Common myeloid progenitor, CD34-positive (primary cell): Measurements from ENCODE around the gene GFM2.
"Not testable (repeated sequence)": the region's sequence is repeated elsewhere in the genome, so short reads cannot be mapped to it uniquely, and the experiment has no call there.

Source experiments
- CTCF ChIA-PET: fragments of 350-600 bp; sonication (Branson Sonifier 250); formaldehyde crosslinking; loops from one replicate; lab custom pipeline; 2021; ENCODE audit warnings: antibody characterized with exemption; lab: Charles Lee
- POLR2A ChIA-PET: fragments of 350-600 bp; sonication (Branson Sonifier 250); formaldehyde crosslinking; loops from one replicate; lab custom pipeline; 2021; ENCODE audit warnings: antibody characterized with exemption; lab: Charles Lee
- DNase-seq, 3 donors: peaks; one replicate each; pipeline versions ENCODE4 v3.0.0 to v3.0.0-alpha.2; 2013
- H3K27ac ChIP-seq, 2 experiments: 1 replicate in 1 of 2; 2 replicates in 1 of 2; pipeline ENCODE4 v1.7.0; 2013; ENCODE audit warnings: inconsistent platforms in 2 of 2, low read length in 2 of 2, mild to moderate bottlenecking in 2 of 2, low read depth in 1 of 2, moderate library complexity in 1 of 2; ENCODE audit not compliant: severe bottlenecking in 2 of 2, insufficient read depth in 1 of 2, poor library complexity in 1 of 2
- H3K27me3 ChIP-seq, 5 experiments: replicated peaks in 2 of 5; 1 replicate in 3 of 5; 2 replicates in 2 of 5; pipeline versions ENCODE4 v1.6.1 to v1.7.0; 2013; ENCODE audit warnings: low read length in 4 of 5, mild to moderate bottlenecking in 2 of 5, moderate library complexity in 2 of 5, inconsistent platforms in 1 of 5; ENCODE audit not compliant: insufficient read depth in 5 of 5, control insufficient read depth in 4 of 5
- H3K36me3 ChIP-seq, 4 experiments: 1 replicate in 2 of 4; 2 replicates in 2 of 4; pipeline versions ENCODE4 v1.6.1 to v1.7.0; 2013; ENCODE audit warnings: low read length in 3 of 4, control low read depth in 1 of 4, mild to moderate bottlenecking in 1 of 4; ENCODE audit not compliant: control insufficient read depth in 4 of 4, insufficient read depth in 4 of 4
- H3K4me1 ChIP-seq, 4 experiments: 1 replicate in 3 of 4; 2 replicates in 1 of 4; pipeline versions ENCODE4 v1.6.1 to v1.7.1; 2013; ENCODE audit warnings: low read length in 3 of 4, mild to moderate bottlenecking in 3 of 4, control low read depth in 1 of 4, inconsistent platforms in 1 of 4, moderate library complexity in 1 of 4; ENCODE audit not compliant: control insufficient read depth in 4 of 4, insufficient read depth in 4 of 4; ENCODE audit errors: control extremely low read depth in 1 of 4
- H3K4me3 ChIP-seq, 7 experiments: 1 replicate in 4 of 7; 2 replicates in 3 of 7; pipeline versions ENCODE4 v1.5.1 to v1.7.0; 2013; ENCODE audit warnings: mild to moderate bottlenecking in 7 of 7, low read length in 6 of 7, moderate library complexity in 6 of 7, inconsistent platforms in 2 of 7, low read depth in 2 of 7, control low read depth in 1 of 7; ENCODE audit not compliant: insufficient read depth in 4 of 7, control insufficient read depth in 1 of 7; ENCODE audit errors: extremely low read depth in 1 of 7
- H3K9me3 ChIP-seq, 5 experiments: 1 replicate in 4 of 5; 2 replicates in 1 of 5; pipeline versions ENCODE4 v1.6.1 to v1.7.1; 2013; ENCODE audit warnings: low read length in 4 of 5, mild to moderate bottlenecking in 2 of 5, inconsistent platforms in 1 of 5, low read depth in 1 of 5, moderate library complexity in 1 of 5; ENCODE audit not compliant: control insufficient read depth in 4 of 5, insufficient read depth in 2 of 5; ENCODE audit errors: control extremely low read depth in 1 of 5
- WGBS: methylation state at CpG from one replicate; pipeline ENCODE4 v1.1.5; 2013; ENCODE audit not compliant: insufficient coverage; 5-methylcytosine and 5-hydroxymethylcytosine counted together

The GFM2 gene

GRCh38 chr5:74765201-74765600 is 1.7 kb downstream of the GFM2 start:
- WGBS = 91% methylated on average over 2 of the region's 9 CpGs
- H3K4me1 ChIP-seq = peaks cover 7 to 25% (median 17%) of the 10 kb centered on the region in 4 experiments
- CTCF ChIA-PET = interaction anchor here (1.2 kb wide), 1 partner anchor 8 kb away, joined by 3 read pairs; no protein-coding TSS in a partner anchor

GRCh38 chr5:74763504-74763903 is 3.4 kb downstream of the GFM2 start:
- ChIA-PET POLR2A (no interaction called here), CTCF (interaction anchor here (0.9 to 2.9 kb wide), 6 partner anchors 10 to 172 kb away, joined by 3 to 9 read pairs (median 3); no protein-coding TSS in a partner anchor)
- H3K4me3 ChIP-seq = no peak overlapping the region
- peaks cover 3 to 33% (median 13%) of the 10 kb centered on the region in 4 experiments for H3K36me3 ChIP-seq
- H3K4me1 ChIP-seq = peaks cover 7 to 25% (median 17%) of the 10 kb centered on the region in 4 experiments
- no peak for DNase-seq
- no peak overlapping the region for H3K27ac ChIP-seq
- no peaks in the 10 kb centered on the region for H3K27me3 ChIP-seq
- H3K9me3 ChIP-seq = no peaks in the 10 kb centered on the region

More at GRCh38 chr5:74765201-74765600, 1.7 kb downstream of the GFM2 start:
- no peaks in the 10 kb centered on the region for H3K9me3 ChIP-seq
- H3K27ac ChIP-seq = peak overlapping the region in 1 of 2 experiments; percentile 90
- H3K4me3 ChIP-seq = no peak overlapping the region
- H3K36me3 ChIP-seq = peaks cover 4 to 36% (median 17%) of the 10 kb centered on the region in 4 experiments
- H3K27me3 ChIP-seq = no peaks in the 10 kb centered on the region
- POLR2A ChIA-PET = no interaction called here
- peak; percentile 8 to 36 (median 17) for DNase-seq

GRCh38 chr5:74762599-74762998 is 4.3 kb downstream of the GFM2 start:
- Histone ChIP-seq H3K9me3 (no peaks in the 10 kb centered on the region), H3K4me3 (no peak overlapping the region), H3K27me3 (no peaks in the 10 kb centered on the region), H3K27ac (no peak overlapping the region), H3K4me1 (peaks cover 0 to 16% (median 11%) of the 10 kb centered on the region in 4 experiments), H3K36me3 (peaks cover 5 to 42% (median 18%) of the 10 kb centered on the region in 4 experiments)
- CTCF ChIA-PET = interaction anchor here (0.6 to 2.9 kb wide), 3 partner anchors 10 to 12 kb away, joined by 3 to 9 read pairs (median 3); no protein-coding TSS in a partner anchor
- DNase-seq = no peak
- POLR2A ChIA-PET = no interaction called here
- no CpG with 5 or more reads among the region's 2 CpGs for WGBS

GRCh38 chr5:74761241-74761640 is 5.7 kb downstream of the GFM2 start:
- POLR2A ChIA-PET = interaction anchor here (0.6 kb wide), 1 partner anchor 100 kb away, joined by 4 read pairs; no protein-coding TSS in a partner anchor
- WGBS = no CpG with 5 or more reads among the region's 1 CpG
- peaks cover 0 to 15% (median 11%) of the 10 kb centered on the region in 4 experiments for H3K4me1 ChIP-seq
- peak in 1 of 3 donors; percentile 4 for DNase-seq
- H3K9me3 ChIP-seq = peaks cover 3 to 5% (median 5%) of the 10 kb centered on the region in 5 experiments
- peaks cover 15 to 55% (median 23%) of the 10 kb centered on the region in 4 experiments for H3K36me3 ChIP-seq
- H3K27me3 ChIP-seq = no peaks in the 10 kb centered on the region
- no peak overlapping the region for H3K4me3 ChIP-seq
- CTCF ChIA-PET = interaction anchor here (1.1 to 2.9 kb wide), 4 partner anchors 9 to 164 kb away, joined by 3 to 9 read pairs (median 4); no protein-coding TSS in a partner anchor
- no peak overlapping the region for H3K27ac ChIP-seq

GRCh38 chr5:74748742-74749141 is 18.2 kb downstream of the GFM2 start:
- H3K27ac ChIP-seq, POLR2A ChIA-PET, H3K4me1 ChIP-seq, H3K4me3 ChIP-seq, H3K27me3 ChIP-seq, H3K9me3 ChIP-seq, CTCF ChIA-PET, DNase-seq: not testable (repeated sequence)
- no CpG with 5 or more reads among the region's 4 CpGs for WGBS
- peaks cover 16 to 64% (median 41%) of the 10 kb centered on the region in 4 experiments for H3K36me3 ChIP-seq

GRCh38 chr5:74738406-74738805 is 28.5 kb downstream of the GFM2 start:
- Histone ChIP-seq H3K27me3 (no peaks in the 10 kb centered on the region), H3K9me3 (no peaks in the 10 kb centered on the region), H3K4me1 (no peaks in the 10 kb centered on the region), H3K4me3 (no peak overlapping the region), H3K36me3 (peaks cover 14 to 75% (median 36%) of the 10 kb centered on the region in 4 experiments), H3K27ac (no peak overlapping the region)
- ChIA-PET CTCF (no interaction called here), POLR2A (no interaction called here)
- no peak for DNase-seq
- 100% methylated on average over 3 of the region's 4 CpGs for WGBS

- H3K9me3 ChIP-seq = no peaks in the 10 kb centered on the region
- H3K27me3 ChIP-seq = no peaks in the 10 kb centered on the region
- peaks cover 15 to 71% (median 37%) of the 10 kb centered on the region in 4 experiments for H3K36me3 ChIP-seq
- H3K4me3 ChIP-seq = no peak overlapping the region
- CTCF ChIA-PET = no interaction called here
- DNase-seq = no peak
- POLR2A ChIA-PET = no interaction called here
- WGBS = 98% methylated on average over 5 of the region's 6 CpGs
- H3K4me1 ChIP-seq = no peaks in the 10 kb centered on the region
- no peak overlapping the region for H3K27ac ChIP-seq
These were observed 30.2 kb downstream of the GFM2 start for GRCh38 chr5:74736759-74737158.
